GF-D8 (cell line): ENCODE data around the gene MAP4K1.
"Not testable (repeated sequence)": the region's sequence is repeated elsewhere in the genome, so short reads cannot be mapped to it uniquely, and the experiment has no call there.

Source experiments
- DNase-seq: peaks from one replicate; lab custom pipeline; 2025; lab: John Stamatoyannopoulos, UW

The MAP4K1 gene

GRCh38 chr19:38569368-38569983 lies 48.3 kb downstream of the MAP4K1 start:
- DNase-seq: no peak

GRCh38 chr19:38565691-38566105 lies 52.1 kb downstream of the MAP4K1 start:
- no peak for DNase-seq

- no peak for DNase-seq
Observed at GRCh38 chr19:38564981-38565690, 52.6 kb downstream of the MAP4K1 start.

- no peak for DNase-seq
Observed at GRCh38 chr19:38563475-38563874, 54.3 kb downstream of the MAP4K1 start.

- DNase-seq: no peak
Observed at GRCh38 chr19:38562096-38562495, 55.7 kb downstream of the MAP4K1 start.

GRCh38 chr19:38561658-38562057 lies 56.1 kb downstream of the MAP4K1 start:
- no peak for DNase-seq

- no peak for DNase-seq
Observed at GRCh38 chr19:38561053-38561606, 56.6 kb downstream of the MAP4K1 start.

- DNase-seq: no peak
Observed at GRCh38 chr19:38559428-38560401, 58.0 kb downstream of the MAP4K1 start.

- not testable (repeated sequence) for DNase-seq
Observed at GRCh38 chr19:38558933-38559332, 58.8 kb downstream of the MAP4K1 start.

GRCh38 chr19:38557205-38557799 lies 60.5 kb downstream of the MAP4K1 start:
- peak; percentile 57 for DNase-seq

GRCh38 chr19:38556521-38557174 lies 61.1 kb downstream of the MAP4K1 start:
- no peak for DNase-seq

GRCh38 chr19:38555200-38555599 lies 62.6 kb downstream of the MAP4K1 start:
- DNase-seq: no peak

- no peak for DNase-seq
Observed at GRCh38 chr19:38554676-38555141, 63.0 kb downstream of the MAP4K1 start.

- DNase-seq: not testable (repeated sequence)
Observed at GRCh38 chr19:38553239-38553638, 64.5 kb downstream of the MAP4K1 start.

GRCh38 chr19:38551450-38551813 lies 66.3 kb downstream of the MAP4K1 start:
- no peak for DNase-seq

GRCh38 chr19:38550376-38550775 lies 67.4 kb downstream of the MAP4K1 start:
- no peak for DNase-seq

- no peak for DNase-seq
Observed at GRCh38 chr19:38549942-38550341, 67.8 kb downstream of the MAP4K1 start.

- no peak for DNase-seq
Observed at GRCh38 chr19:38549061-38549460, 68.7 kb downstream of the MAP4K1 start.

- no peak for DNase-seq
Observed at GRCh38 chr19:38547421-38547820, 70.3 kb downstream of the MAP4K1 start.

- no peak for DNase-seq
Observed at GRCh38 chr19:38545596-38545995, 72.2 kb downstream of the MAP4K1 start.
